Measurements from ENCODE around the gene QPCTL. TPM values are rescaled to one million over a fixed set of nuclear protein-coding genes. Genes with fewer than 3 reads are reported as not detected.

Gene QPCTL
- total RNA-seq, 1 experiment from 2014 or later: 13.7 TPM

- peak overlapping the region; percentile 97 for H3T11ph ChIP-seq (ENCODE audit: low read length)
- peak overlapping the region; percentile 5; the same call in 1 of the 2 replicates for H2BK15ac ChIP-seq (ENCODE audit: low read depth, low read length)
- peak overlapping the region; percentile 87 to 99 (median 97) for H3K27ac Mint-ChIP-seq
- no peaks in the 10 kb centered on the region for H3K4me1 ChIP-seq (ENCODE audit: insufficient read depth, low read length)
- no peak overlapping the region for H4K5ac ChIP-seq (ENCODE audit: insufficient read length, low read depth, low read length)
- peak overlapping the region; percentile 100 for H3K18ac ChIP-seq (ENCODE audit: insufficient read length, low read depth, low read length)
- peaks cover 15 to 29% (median 25%) of the 10 kb centered on the region in 3 experiments; a peak in 6 of 7 replicates for H3K36me3 Mint-ChIP-seq (ENCODE audit: insufficient read depth in 1 of 3, low read depth in 3 of 3)
- no peak; the same call in 2 of the 3 replicates for TF ChIP-seq CTCF (conservative IDR thresholded peaks at IDR 0.05)
- H4K20me1 ChIP-seq (ENCODE audit: control insufficient read depth, insufficient read depth, insufficient read length): no peaks in the 10 kb centered on the region
- no peak overlapping the region for H4K8ac ChIP-seq (replicated peaks; ENCODE audit: insufficient read length, low read depth, low read length)
- peaks cover 3% of the 10 kb centered on the region for H3K79me1 ChIP-seq (ENCODE audit: insufficient read depth, low read depth, low read length, poor library complexity, severe bottlenecking)
- H2BK20ac ChIP-seq (ENCODE audit: low read depth, low read length, poor library complexity, severe bottlenecking): peak overlapping the region; percentile 99
- peak overlapping the region; percentile 99; the same call in 1 of the 2 replicates for H3K14ac ChIP-seq (ENCODE audit: insufficient read depth, low read length)
- H3K27ac ChIP-seq (ENCODE audit: insufficient read length, low read depth, low read length): peak overlapping the region; percentile 74
- peaks cover 28 to 29% of the 10 kb centered on the region in 2 experiments for H3K4me1 Mint-ChIP-seq
- peak overlapping the region; percentile 100 for H3K4me2 ChIP-seq (ENCODE audit: insufficient read depth, insufficient read length, low read length)
- H3K9ac ChIP-seq (ENCODE audit: extremely low read depth, insufficient read length, low read length): peak overlapping the region; percentile 99
- H3K9me3 Mint-ChIP-seq: no peaks in the 10 kb centered on the region
- peak overlapping the region; percentile 92 for H2BK120ac ChIP-seq (ENCODE audit: low read depth, low read length, poor library complexity, severe bottlenecking)
- H2AK5ac ChIP-seq (ENCODE audit: insufficient read length, low read length): no peak overlapping the region
- no CpG with 5 or more reads among the region's 51 CpGs for WGBS (ENCODE audit: extremely low coverage, insufficient read length, low lambda C conversion rate)
- H2AFZ ChIP-seq (ENCODE audit: low read length): no peak overlapping the region
- no peaks in the 10 kb centered on the region for H3K27me3 Mint-ChIP-seq (ENCODE audit: low read depth)
- H2BK12ac ChIP-seq (ENCODE audit: insufficient read length, low read depth, low read length): peak overlapping the region; percentile 60
- peaks cover 14% of the 10 kb centered on the region for H3K23me2 ChIP-seq (ENCODE audit: insufficient read length, low read depth, low read length, poor library complexity, severe bottlenecking)
- peak overlapping the region; percentile 94 for H2BK5ac ChIP-seq (ENCODE audit: insufficient read length, low read length)
- no peaks in the 10 kb centered on the region for H3K9me3 ChIP-seq (ENCODE audit: control insufficient read depth, low read depth, low read length)
- peaks cover 12% of the 10 kb centered on the region; the same call in 1 of the 2 replicates for H3K79me2 ChIP-seq (ENCODE audit: insufficient read depth, low read length)
- H3K4ac ChIP-seq (ENCODE audit: low read depth, low read length): peak overlapping the region; percentile 96; the same call in 1 of the 2 replicates
- H4K91ac ChIP-seq (ENCODE audit: insufficient read length, low read depth, low read length): no peak overlapping the region
- H3K27me3 ChIP-seq (ENCODE audit: insufficient read depth, low read length): no peaks in the 10 kb centered on the region
- DNase-seq: peak; percentile 100
- H3K23ac ChIP-seq (ENCODE audit: insufficient read length, low read depth, low read length): no peak overlapping the region
- no peak overlapping the region for H3K56ac ChIP-seq (ENCODE audit: insufficient read length, low read depth, low read length)
- H3K4me3 Mint-ChIP-seq: peak overlapping the region; percentile 91 to 96
These were observed 24.9 kb downstream of the QPCTL start for GRCh38 chr19:45717131-45717982.
